ENCODE measurements around the gene SRD5A1.

Gene SRD5A1

GRCh38 chr5:6649186-6649585 lies 15.9 kb downstream of the SRD5A1 start:
- Histone ChIP-seq H3K27ac (ENCODE audit: low read length) (no peak overlapping the region), H3K79me2 (ENCODE audit: low read length) (no peaks in the 10 kb centered on the region), H3K27me3 (replicated peaks; ENCODE audit: insufficient read depth, low read length) (no peaks in the 10 kb centered on the region), H3K4me3 (ENCODE audit: low read length) (no peak overlapping the region), H3K9me3 (replicated peaks; ENCODE audit: insufficient read depth, low read length) (no peaks in the 10 kb centered on the region), H3K4me1 (ENCODE audit: low read length) (0 out of 2 replicates have a peak, but pooled peaks cover 5% of the 10 kb centered on the region), H3F3A (ENCODE audit: insufficient read depth, low read length) (no peaks in the 10 kb centered on the region), H3K9ac (ENCODE audit: low read length) (no peak overlapping the region), H3K4me2 (ENCODE audit: low read depth, low read length) (no peak overlapping the region), H3K36me3 (replicated peaks; ENCODE audit: insufficient read depth, low read length) (no peaks in the 10 kb centered on the region; the same call in 1 of the 2 replicates), H2AFZ (ENCODE audit: low read length) (no peak overlapping the region), H4K20me1 (ENCODE audit: insufficient read depth, low read length) (no peaks in the 10 kb centered on the region), H3K9me2 (replicated peaks; ENCODE audit: insufficient read depth, low read length) (no peaks in the 10 kb centered on the region)
- no peak for DNase-seq
- TF ChIP-seq EZH2phosphoT487 (IDR thresholded peaks at IDR 0.05; ENCODE audit: low read length) (no peak), CTCF (IDR thresholded peaks at IDR 0.05; ENCODE audit: low read length) (no peak)

DNA sequence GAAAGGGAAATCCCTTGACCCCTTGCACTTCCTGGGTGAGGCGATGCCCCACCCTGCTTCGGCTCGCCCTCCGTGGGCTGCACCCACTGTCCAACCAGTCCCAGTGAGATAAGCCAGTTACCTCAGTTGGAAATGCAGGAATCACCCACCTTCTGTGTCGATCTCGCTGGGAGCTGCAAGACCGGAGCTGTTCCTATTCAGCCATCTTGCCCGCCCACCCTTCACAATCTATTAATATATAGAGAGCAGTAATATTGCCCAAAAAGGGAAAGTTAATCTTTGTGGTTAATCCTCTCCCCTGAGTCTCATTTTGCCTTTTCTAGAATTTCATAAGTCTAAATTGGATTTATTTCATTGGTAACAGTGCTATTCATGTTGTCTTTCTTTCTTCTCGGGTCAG lies 16.4 kb downstream of the SRD5A1 start:
- Histone ChIP-seq H3K27ac (ENCODE audit: low read length) (no peak overlapping the region), H3K4me1 (ENCODE audit: low read length) (0 out of 2 replicates have a peak, but pooled peaks cover 5% of the 10 kb centered on the region), H4K20me1 (ENCODE audit: insufficient read depth, low read length) (no peaks in the 10 kb centered on the region), H3K4me3 (ENCODE audit: low read length) (no peak overlapping the region), H2AFZ (ENCODE audit: low read length) (no peak overlapping the region), H3K9ac (ENCODE audit: low read length) (no peak overlapping the region), H3K79me2 (ENCODE audit: low read length) (no peaks in the 10 kb centered on the region), H3K36me3 (replicated peaks; ENCODE audit: insufficient read depth, low read length) (no peaks in the 10 kb centered on the region; the same call in 1 of the 2 replicates), H3K27me3 (replicated peaks; ENCODE audit: insufficient read depth, low read length) (no peaks in the 10 kb centered on the region), H3K9me3 (replicated peaks; ENCODE audit: insufficient read depth, low read length) (no peaks in the 10 kb centered on the region), H3K4me2 (ENCODE audit: low read depth, low read length) (no peak overlapping the region), H3F3A (ENCODE audit: insufficient read depth, low read length) (no peaks in the 10 kb centered on the region), H3K9me2 (replicated peaks; ENCODE audit: insufficient read depth, low read length) (no peaks in the 10 kb centered on the region)
- no peak for TF ChIP-seq CTCF (IDR thresholded peaks at IDR 0.05; ENCODE audit: low read length)
- no peak for TF ChIP-seq EZH2 (optimal IDR thresholded peaks at IDR 0.05; ENCODE audit: low read depth, low read length)
- no peak for DNase-seq

DNA sequence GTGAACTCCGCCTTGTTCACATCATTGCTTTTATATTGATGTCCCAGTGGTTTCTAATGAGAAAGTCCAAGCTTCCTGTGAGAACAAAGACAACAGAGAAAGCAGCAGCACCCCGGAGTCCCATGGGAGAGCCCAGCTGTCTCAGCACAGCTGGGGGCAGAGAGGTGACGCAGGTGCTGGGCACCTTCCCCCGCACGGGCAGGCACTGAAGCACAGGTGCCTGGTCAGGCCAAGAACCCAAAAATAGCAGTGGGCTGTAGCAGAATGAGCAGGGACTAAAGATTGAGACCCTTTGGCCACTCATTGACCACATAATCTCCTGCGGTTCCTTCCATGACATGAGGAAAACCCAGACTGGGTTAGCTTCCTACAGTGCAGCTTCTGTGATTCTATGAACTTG lies 18.8 kb downstream of the SRD5A1 start:
- no peak overlapping the region for H2AFZ ChIP-seq (ENCODE audit: low read length)
- H3F3A ChIP-seq (ENCODE audit: insufficient read depth, low read length) = no peaks in the 10 kb centered on the region
- no peaks in the 10 kb centered on the region for H3K79me2 ChIP-seq (ENCODE audit: low read length)
- H3K9me2 ChIP-seq (replicated peaks; ENCODE audit: insufficient read depth, low read length) = no peaks in the 10 kb centered on the region
- H3K36me3 ChIP-seq (replicated peaks; ENCODE audit: insufficient read depth, low read length) = peaks cover 9% of the 10 kb centered on the region; the same call in 1 of the 2 replicates
- no peaks in the 10 kb centered on the region for H3K9me3 ChIP-seq (replicated peaks; ENCODE audit: insufficient read depth, low read length)
- no peaks in the 10 kb centered on the region for H4K20me1 ChIP-seq (ENCODE audit: insufficient read depth, low read length)
- 0 out of 2 replicates have a peak, but pooled peaks cover 5% of the 10 kb centered on the region for H3K4me1 ChIP-seq (ENCODE audit: low read length)
- TF ChIP-seq EZH2phosphoT487 (IDR thresholded peaks at IDR 0.05; ENCODE audit: low read length) (no peak), CTCF (IDR thresholded peaks at IDR 0.05; ENCODE audit: low read length) (no peak), EZH2 (optimal IDR thresholded peaks at IDR 0.05; ENCODE audit: low read depth, low read length) (no peak)
- no peak overlapping the region for H3K4me3 ChIP-seq (ENCODE audit: low read length)
- H3K4me2 ChIP-seq (ENCODE audit: low read depth, low read length) = no peak overlapping the region
- no peaks in the 10 kb centered on the region for H3K27me3 ChIP-seq (replicated peaks; ENCODE audit: insufficient read depth, low read length)
- no peak overlapping the region for H3K27ac ChIP-seq (ENCODE audit: low read length)
- no peak overlapping the region for H3K9ac ChIP-seq (ENCODE audit: low read length)
- no peak for DNase-seq

Data from MM.1S (cell line).